Ishikawa (cell line): ENCODE data around the gene LPP.

Source experiments
- REST ChIP-seq: IDR thresholded peaks from 2 replicates; pipeline ENCODE4 v1.6.1; 2012; ENCODE audit warnings: low read depth, mild to moderate bottlenecking
- USF1 ChIP-seq: IDR thresholded peaks from 2 replicates; pipeline ENCODE4 v1.6.1; 2012

- TF ChIP-seq USF1, result no peak
- TF ChIP-seq REST, result no peak
Observed at GRCh38 chr3:188220988-188221818, 67.2 kb downstream of the LPP start.
